ENCODE data around the gene CRYBA1. TPM values are rescaled to one million over a fixed set of nuclear protein-coding genes. Genes with fewer than 3 reads are reported as not detected.

Gene CRYBA1
- total RNA-seq, 2 donors from 2014 or later, result not detected

Other genes starting within 250 kb of the CRYBA1 start
- gene SEZ6, start 240.8 kb upstream of the CRYBA1 start, total RNA-seq, result not detected
- gene PIPOX, start 203.7 kb upstream of the CRYBA1 start, total RNA-seq, result 1 to 10 TPM; 1.2 to 2.1 TPM
- gene MYO18A, start 66.5 kb upstream of the CRYBA1 start, total RNA-seq, result 10 to 100 TPM; 76.3 to 87.9 TPM
- 10 to 100 TPM; 39.6 to 46.9 TPM for gene NUFIP2, start 47.3 kb downstream of the CRYBA1 start, total RNA-seq
- 10 to 100 TPM; 70.8 to 78.1 TPM for gene TAOK1, start 143.5 kb downstream of the CRYBA1 start, total RNA-seq